ENCODE data around the gene COL4A5. TPM values are rescaled to one million over a fixed set of nuclear protein-coding genes. Genes with fewer than 3 reads are reported as not detected.
"Not testable (repeated sequence)": the region's sequence is repeated elsewhere in the genome, so short reads cannot be mapped to it uniquely, and the experiment has no call there.

COL4A5 gene
- total RNA-seq, result 26.6 TPM
- long read RNA-seq, full-length matches to known transcripts, result 8 of 19 reads
- long read RNA-seq, partial matches to known transcripts, result 4 of 19 reads
- long read RNA-seq, other reads (novel, unspliced or antisense), result 7 of 19 reads

- ATAC-seq (peak; percentile 90), DNase-seq (peak; percentile 61)
- no peaks in the 10 kb centered on the region for H3K27me3 ChIP-seq
- no peaks in the 10 kb centered on the region for H3K4me1 ChIP-seq
- no peaks in the 10 kb centered on the region for H3K36me3 ChIP-seq
- peak within 1 kb of the TSS; percentile 49 for H3K4me3 ChIP-seq
- TF ChIP-seq CTCF (IDR thresholded peaks at IDR 0.05), result no peak
- no peaks in the 10 kb centered on the region for H3K9me3 ChIP-seq
- peak within 1 kb of the TSS; percentile 36 for H3K27ac ChIP-seq
- intact Hi-C loops (cut with DNase I), result no loop called here
Measured at GRCh38 chrX:108439426-108439942, at the start of gene COL4A5. TSS of gene COL4A5 (plus strand) at chrX:108439838. CDS start at chrX:108440126, 288 bp downstream.

GRCh38 chrX:108390976-108391717 lies 48.5 kb upstream of the COL4A5 start:
- H3K4me1 ChIP-seq; H3K9me3 ChIP-seq; H3K4me3 ChIP-seq; intact Hi-C loops (cut with DNase I); DNase-seq; H3K27me3 ChIP-seq; H3K36me3 ChIP-seq; H3K27ac ChIP-seq; ATAC-seq: not testable (repeated sequence)

GRCh38 chrX:108396188-108396891 lies 43.3 kb upstream of the COL4A5 start:
- intact Hi-C loops (cut with DNase I), result no loop called here
- no peak overlapping the region for H3K4me3 ChIP-seq
- no peak for TF ChIP-seq CTCF (IDR thresholded peaks at IDR 0.05)
- H3K9me3 ChIP-seq, result no peaks in the 10 kb centered on the region
- DNase-seq (no peak), ATAC-seq (peak; percentile 77)
- H3K27me3 ChIP-seq, result no peaks in the 10 kb centered on the region
- no peaks in the 10 kb centered on the region for H3K36me3 ChIP-seq
- H3K27ac ChIP-seq, result no peak overlapping the region
- H3K4me1 ChIP-seq, result no peaks in the 10 kb centered on the region

GRCh38 chrX:108396986-108397385 lies 42.7 kb upstream of the COL4A5 start:
- Histone ChIP-seq H3K36me3 (no peaks in the 10 kb centered on the region), H3K4me1 (no peaks in the 10 kb centered on the region), H3K27ac (no peak overlapping the region), H3K4me3 (no peak overlapping the region), H3K9me3 (no peaks in the 10 kb centered on the region), H3K27me3 (no peaks in the 10 kb centered on the region)
- TF ChIP-seq CTCF (IDR thresholded peaks at IDR 0.05), result no peak
- intact Hi-C loops (cut with DNase I), result no loop called here
- ATAC-seq, result no peak
- DNase-seq, result no peak

GRCh38 chrX:108397627-108398391 lies 41.8 kb upstream of the COL4A5 start:
- Histone ChIP-seq H3K27me3 (no peaks in the 10 kb centered on the region), H3K36me3 (no peaks in the 10 kb centered on the region), H3K4me1 (no peaks in the 10 kb centered on the region), H3K27ac (no peak overlapping the region), H3K9me3 (no peaks in the 10 kb centered on the region), H3K4me3 (no peak overlapping the region)
- no peak for TF ChIP-seq CTCF (IDR thresholded peaks at IDR 0.05)
- ATAC-seq, result no peak
- DNase-seq, result no peak
- intact Hi-C loops (cut with DNase I), result no loop called here
